GM19025 (cell line): ENCODE data around the gene NRCAM.
"Not testable (repeated sequence)": the region's sequence is repeated elsewhere in the genome, so short reads cannot be mapped to it uniquely, and the experiment has no call there.

Experiments
- ATAC-seq: cut with Tn5 transposase; IDR thresholded peaks from one replicate; pipeline ENCODE4 v1.9.1; 2021; ENCODE audit warnings: mild to moderate bottlenecking, low read depth, moderate library complexity; ENCODE audit not compliant: unreplicated experiment

The NRCAM gene

DNA sequence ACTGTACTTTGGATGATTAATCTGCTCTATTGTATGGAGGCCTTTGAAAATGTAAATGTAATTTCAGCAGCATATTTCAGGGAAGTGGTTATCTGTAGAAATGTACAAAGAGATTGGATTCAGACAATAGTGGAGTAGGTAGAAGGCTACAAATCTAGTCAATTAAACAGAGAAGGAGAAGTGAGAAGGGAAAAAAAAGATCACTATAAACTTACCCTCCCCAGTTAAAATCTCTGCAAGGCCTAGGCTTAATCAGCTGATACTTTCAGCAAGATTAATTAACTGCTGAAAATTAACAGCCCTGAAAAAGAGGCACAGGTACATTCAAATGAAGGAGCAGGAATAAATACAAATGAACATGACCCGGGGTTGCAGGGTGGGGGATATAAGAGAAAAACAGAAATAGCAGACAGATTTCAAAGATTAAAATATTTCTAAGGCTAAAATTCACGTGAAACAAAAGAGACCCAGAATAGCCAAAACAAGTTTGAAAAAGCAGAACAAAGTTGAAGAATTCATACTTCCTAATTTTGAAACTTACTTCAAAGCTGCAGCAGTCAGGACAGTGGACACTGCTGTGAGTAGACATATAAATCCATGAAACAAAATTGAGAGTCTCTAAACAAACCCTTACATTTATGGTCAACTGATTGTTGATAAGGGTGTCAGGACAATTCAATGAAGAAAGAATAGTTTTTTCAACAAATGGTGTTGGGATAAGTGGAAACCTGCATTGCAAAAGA lies 96.0 kb downstream of the NRCAM start:
- ATAC-seq, result no peak

- ATAC-seq, result no peak
Observed at GRCh38 chr7:108358553-108358952, 97.7 kb downstream of the NRCAM start.

- no peak for ATAC-seq
Observed at GRCh38 chr7:108351729-108352131, 104.5 kb downstream of the NRCAM start.

- no peak for ATAC-seq
Observed at GRCh38 chr7:108348913-108349312, 107.3 kb downstream of the NRCAM start.

DNA sequence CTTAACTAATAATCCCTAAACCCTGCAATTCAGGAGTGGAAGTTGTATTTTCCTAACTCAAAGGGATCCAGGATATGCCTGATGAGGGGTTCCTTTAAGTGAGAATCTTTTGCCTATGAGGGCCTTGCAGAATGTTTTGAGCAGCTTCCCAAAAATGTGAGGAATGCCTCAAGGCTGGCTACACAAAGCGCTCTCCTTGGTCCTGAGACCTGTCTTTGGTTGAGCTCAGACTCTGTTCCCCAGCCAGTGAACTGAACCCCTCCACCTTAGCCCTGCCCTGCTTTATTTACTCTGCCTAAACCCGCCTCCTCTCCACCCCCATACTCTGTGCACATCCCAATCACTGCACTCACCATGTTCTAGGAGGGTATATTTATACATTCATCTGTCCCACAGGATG lies 108.6 kb downstream of the NRCAM start:
- no peak for ATAC-seq

DNA sequence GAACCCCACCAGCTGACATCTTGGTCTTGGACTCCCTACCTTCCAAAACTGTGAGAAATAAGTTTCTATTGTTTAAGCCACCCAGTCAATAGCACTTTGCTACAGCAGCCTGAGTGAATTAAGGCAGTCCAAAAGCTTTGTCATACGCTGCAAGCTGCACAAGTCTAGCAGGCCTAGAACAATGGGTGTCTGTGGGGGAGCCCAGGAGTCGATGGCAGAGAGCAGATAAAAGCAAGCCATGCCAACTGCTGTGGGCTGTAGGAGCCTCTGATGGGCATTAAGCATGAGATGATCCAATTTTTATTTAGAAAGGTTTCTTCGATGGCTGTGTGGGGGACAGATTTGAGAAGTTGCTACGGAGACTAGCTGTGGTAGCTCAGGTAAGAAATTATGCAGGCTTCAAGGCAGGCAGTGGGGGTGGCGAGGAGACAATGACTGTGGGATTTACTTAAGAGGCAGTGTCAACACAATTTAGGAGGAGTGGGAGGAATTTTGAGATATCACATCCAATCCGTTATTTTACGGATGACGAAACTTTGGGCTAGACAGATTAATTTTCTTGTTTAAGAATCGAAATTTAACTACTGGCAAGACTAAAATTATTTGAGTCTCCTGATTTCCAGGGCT lies 110.4 kb downstream of the NRCAM start:
- ATAC-seq, result no peak

GRCh38 chr7:108340856-108341411 lies 115.3 kb downstream of the NRCAM start:
- ATAC-seq, result no peak

- not testable (repeated sequence) for ATAC-seq
Observed at GRCh38 chr7:108340406-108340805, 115.8 kb downstream of the NRCAM start.

DNA sequence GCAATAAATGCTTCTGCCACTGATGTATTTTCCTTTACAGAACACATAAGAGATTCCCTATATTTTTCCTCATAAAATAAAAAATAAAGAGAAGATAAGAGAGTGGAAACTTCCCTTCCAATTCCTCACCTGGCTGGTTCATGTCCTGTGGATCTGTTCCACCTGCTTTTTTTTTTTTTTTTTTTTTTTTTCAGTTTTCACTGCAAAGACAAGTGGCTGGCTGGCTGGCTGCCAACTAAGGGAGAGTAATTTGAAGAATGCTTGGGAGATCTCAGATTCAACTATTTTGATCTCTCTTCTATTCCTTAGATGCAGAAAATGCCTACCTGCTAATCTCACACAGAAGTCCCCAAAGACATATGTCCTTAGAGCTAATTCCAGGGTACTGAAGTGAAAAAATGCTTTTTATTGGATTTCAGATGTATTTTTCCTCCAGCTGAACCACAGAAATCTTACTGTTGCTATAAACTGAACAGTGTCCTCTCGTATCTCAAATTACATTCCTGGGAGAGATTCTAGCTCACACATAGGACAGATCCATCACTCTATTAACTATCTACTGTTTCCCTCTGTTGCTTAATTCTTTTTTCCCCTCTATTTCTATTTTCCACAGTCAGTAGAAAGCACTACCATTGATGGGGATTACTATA lies 120.8 kb downstream of the NRCAM start:
- no peak for ATAC-seq

GRCh38 chr7:108332937-108333336 lies 123.3 kb downstream of the NRCAM start:
- ATAC-seq, result no peak

- ATAC-seq, result no peak
Observed at GRCh38 chr7:108331971-108332370, 124.3 kb downstream of the NRCAM start.

- ATAC-seq, result no peak
Observed at GRCh38 chr7:108330227-108330626, 126.0 kb downstream of the NRCAM start.

DNA sequence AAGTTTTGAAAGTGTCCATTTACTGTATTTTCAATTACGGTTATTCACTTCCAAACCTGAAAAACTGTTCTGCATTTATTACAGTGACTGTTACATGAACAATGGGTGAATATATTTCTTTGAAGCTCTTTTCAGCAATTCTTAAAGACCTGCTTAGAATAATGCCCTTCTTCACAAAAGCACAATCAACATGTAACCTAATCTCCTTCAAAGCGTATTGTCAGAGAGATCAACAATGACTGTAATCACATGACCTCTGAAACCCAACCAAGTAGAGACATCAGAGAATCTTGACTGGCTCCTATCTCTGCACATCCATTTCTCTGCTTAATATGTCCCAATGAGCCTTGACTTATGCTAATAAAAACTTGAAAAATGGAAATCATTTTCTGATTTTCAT lies 126.7 kb downstream of the NRCAM start:
- ATAC-seq, result no peak

- ATAC-seq, result peak; percentile 53
Observed at GRCh38 chr7:108328174-108328651, 128.0 kb downstream of the NRCAM start.

DNA sequence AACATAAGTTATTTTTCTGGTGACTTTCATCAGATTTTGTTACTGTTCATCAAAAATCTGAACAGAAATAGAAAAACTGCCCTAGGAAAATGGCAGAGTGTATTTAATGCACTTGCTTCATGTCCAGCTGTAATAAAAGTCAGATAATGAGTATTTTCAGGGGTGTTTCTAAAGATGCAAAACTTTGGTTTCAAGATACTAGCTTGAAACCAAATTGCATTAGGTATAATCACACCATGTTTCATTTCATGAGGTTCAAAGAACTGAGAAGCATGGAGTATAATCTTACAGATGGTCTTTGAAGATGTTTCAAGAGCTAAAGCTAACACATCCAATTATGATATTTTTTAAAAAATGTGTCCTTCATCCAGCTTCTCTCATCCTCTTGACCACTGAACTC lies 128.9 kb downstream of the NRCAM start:
- no peak for ATAC-seq

GRCh38 chr7:108326938-108327337 lies 129.3 kb downstream of the NRCAM start:
- ATAC-seq, result no peak

- ATAC-seq, result no peak
Observed at GRCh38 chr7:108324053-108325038, 131.9 kb downstream of the NRCAM start.

DNA sequence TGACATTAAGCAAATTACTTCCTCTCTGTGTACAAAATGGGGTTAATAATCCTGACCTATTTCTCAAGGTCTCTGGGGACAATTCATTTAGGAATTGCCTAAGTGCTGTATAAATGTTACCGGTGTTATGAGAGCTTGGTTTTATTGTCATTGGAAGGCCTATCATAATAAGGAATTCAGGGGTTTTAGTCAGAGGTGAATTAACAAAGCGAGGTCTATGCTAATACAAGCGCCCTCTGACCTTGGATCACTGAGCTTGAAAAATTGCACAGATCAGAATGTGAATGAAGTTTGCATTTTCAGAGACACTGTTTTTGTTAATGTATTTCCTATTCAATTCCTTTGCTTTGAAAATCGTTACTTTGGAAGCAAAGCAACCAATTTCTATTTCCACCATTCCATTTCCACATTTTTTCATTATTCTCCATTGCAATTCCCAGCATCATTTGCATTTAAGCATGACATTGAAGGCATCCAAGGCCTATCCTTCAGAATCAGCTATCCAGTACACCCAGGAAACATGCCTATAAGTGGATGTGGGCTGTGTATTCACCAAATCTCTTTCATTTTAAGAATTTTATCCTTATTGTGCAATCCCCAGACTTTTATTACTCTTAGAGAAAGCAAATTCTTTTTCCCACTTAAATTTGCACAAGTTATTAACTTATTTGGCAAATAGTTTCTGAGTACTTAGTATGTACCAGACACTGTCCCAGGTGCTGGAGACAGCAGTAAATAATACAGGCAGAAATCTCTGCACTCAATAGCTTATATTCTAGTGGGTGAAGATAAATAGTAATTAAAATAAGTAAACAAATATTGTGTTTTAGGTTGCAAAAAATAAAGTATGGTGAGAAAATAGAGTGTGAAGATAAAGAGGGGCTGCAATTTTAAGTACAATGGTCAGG lies 133.1 kb downstream of the NRCAM start:
- no peak for ATAC-seq

- no peak for ATAC-seq
Observed at GRCh38 chr7:108322046-108322445, 134.2 kb downstream of the NRCAM start.
